Uterus (tissue), 4 donors: Measurements from ENCODE around the gene LY9. TPM values are rescaled to one million over a fixed set of nuclear protein-coding genes. Genes with fewer than 3 reads are reported as not detected.

Experiments used
- DNase-seq, 2 donors: peaks; one replicate each; pipeline ENCODE4 v3.0.0-alpha.2; 2019 to 2020
- H3K27ac ChIP-seq, 2 donors: fragments of 200-600 bp; sonication (generic); 1 replicate in 1 of 2; 2 replicates in 1 of 2; pipeline ENCODE4 v1.5.1; 2016 to 2018
- H3K27me3 ChIP-seq, 2 donors: fragments of 200-600 bp; sonication (generic); one replicate each; pipeline ENCODE4 v1.5.1; 2018 to 2019; ENCODE audit warnings: control low read depth in 1 of 2
- H3K36me3 ChIP-seq, 2 donors: fragments of 200-600 bp; sonication (generic); one replicate each; pipeline ENCODE4 v1.5.1; 2019; ENCODE audit warnings: control low read depth in 1 of 2
- H3K4me1 ChIP-seq, 2 donors: fragments of 200-600 bp; sonication (generic); one replicate each; pipeline ENCODE4 v1.5.1; 2018 to 2019; ENCODE audit warnings: control low read depth in 1 of 2
- H3K4me3 ChIP-seq, 2 donors: fragments of 200-600 bp; sonication (generic); 1 replicate in 1 of 2; 2 replicates in 1 of 2; pipeline ENCODE4 v1.5.1; 2018 to 2019; ENCODE audit warnings: mild to moderate bottlenecking in 1 of 2
- H3K9me3 ChIP-seq, 2 donors: fragments of 200-600 bp; sonication (generic); one replicate each; pipeline ENCODE4 v1.5.1; 2019; ENCODE audit warnings: control low read depth in 1 of 2
- POLR2A ChIP-seq, 2 donors: fragments of 450-650 bp; IDR thresholded peaks; one replicate each; pipeline ENCODE4 v1.6.1; 2016; ENCODE audit warnings: antibody characterized with exemption in 2 of 2, mild to moderate bottlenecking in 1 of 2, moderate library complexity in 1 of 2
- intact Hi-C: fragments of 100-400 bp; cut with DNase I; formaldehyde crosslinking; loops from one replicate; pipeline ENCODE4 v1.15.1; 2023; ENCODE audit warnings: low total_unique reads
- total RNA-seq, 4 donors: library from RNA; depleted of rRNA in 3 of 4; stranded (reverse); fragments of >200 nt in 3 of 4; gene quantifications; one replicate each; pipeline versions ENCODE4 v1.1.0 to v1.2.4, GENCODE V29; 2014 to 2023
- TF ChIP-seq, protein P1 (sequence below), 4 experiments: fragments of 200-600 bp in 2 of 4; fragments of 450-650 bp in 2 of 4; sonication (generic) in 2 of 4; IDR thresholded peaks; one replicate each; pipeline ENCODE4 v1.5.1; 2016 to 2019; ENCODE audit warnings: antibody characterized with exemption in 4 of 4, mild to moderate bottlenecking in 2 of 4, moderate library complexity in 1 of 4
- donor health status: DM: yes; HTN: yes; CAD: no.

The LY9 gene
- total RNA-seq, 4 donors from 2014 or later: 0.35 to 0.70 TPM; not detected in 2

DNA sequence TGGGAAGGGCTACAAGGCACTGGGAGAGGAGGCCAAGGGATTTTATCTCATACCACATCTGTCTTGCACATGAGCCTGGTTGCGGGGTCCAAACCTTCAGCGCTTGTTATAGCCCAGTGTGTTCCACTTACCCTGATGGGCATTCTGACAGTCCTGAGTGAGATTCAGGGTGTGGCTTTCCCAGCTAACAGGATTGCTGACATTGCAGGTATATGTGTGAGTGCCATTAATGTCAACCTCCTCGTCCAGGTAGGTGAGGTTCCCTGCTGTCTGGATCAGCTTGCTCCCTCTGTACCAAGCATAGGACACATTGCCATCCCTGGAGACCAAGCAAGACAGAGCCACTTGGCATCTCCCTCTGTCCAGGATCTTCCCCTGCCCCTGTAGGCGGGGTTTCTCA lies 45.1 kb downstream of the LY9 start:
- Histone ChIP-seq H3K27ac (no peak overlapping the region), H3K36me3 (no peaks in the 10 kb centered on the region), H3K4me1 (no peaks in the 10 kb centered on the region), H3K27me3 (no peaks in the 10 kb centered on the region), H3K9me3 (no peaks in the 10 kb centered on the region), H3K4me3 (no peak overlapping the region)
- no peak for TF ChIP-seq POLR2A (IDR thresholded peaks at IDR 0.05)
- TF ChIP-seq, protein P1, sequence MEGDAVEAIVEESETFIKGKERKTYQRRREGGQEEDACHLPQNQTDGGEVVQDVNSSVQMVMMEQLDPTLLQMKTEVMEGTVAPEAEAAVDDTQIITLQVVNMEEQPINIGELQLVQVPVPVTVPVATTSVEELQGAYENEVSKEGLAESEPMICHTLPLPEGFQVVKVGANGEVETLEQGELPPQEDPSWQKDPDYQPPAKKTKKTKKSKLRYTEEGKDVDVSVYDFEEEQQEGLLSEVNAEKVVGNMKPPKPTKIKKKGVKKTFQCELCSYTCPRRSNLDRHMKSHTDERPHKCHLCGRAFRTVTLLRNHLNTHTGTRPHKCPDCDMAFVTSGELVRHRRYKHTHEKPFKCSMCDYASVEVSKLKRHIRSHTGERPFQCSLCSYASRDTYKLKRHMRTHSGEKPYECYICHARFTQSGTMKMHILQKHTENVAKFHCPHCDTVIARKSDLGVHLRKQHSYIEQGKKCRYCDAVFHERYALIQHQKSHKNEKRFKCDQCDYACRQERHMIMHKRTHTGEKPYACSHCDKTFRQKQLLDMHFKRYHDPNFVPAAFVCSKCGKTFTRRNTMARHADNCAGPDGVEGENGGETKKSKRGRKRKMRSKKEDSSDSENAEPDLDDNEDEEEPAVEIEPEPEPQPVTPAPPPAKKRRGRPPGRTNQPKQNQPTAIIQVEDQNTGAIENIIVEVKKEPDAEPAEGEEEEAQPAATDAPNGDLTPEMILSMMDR (IDR thresholded peaks at IDR 0.05): no peak
- no peak for DNase-seq
- intact Hi-C loops: no loop called here

DNA sequence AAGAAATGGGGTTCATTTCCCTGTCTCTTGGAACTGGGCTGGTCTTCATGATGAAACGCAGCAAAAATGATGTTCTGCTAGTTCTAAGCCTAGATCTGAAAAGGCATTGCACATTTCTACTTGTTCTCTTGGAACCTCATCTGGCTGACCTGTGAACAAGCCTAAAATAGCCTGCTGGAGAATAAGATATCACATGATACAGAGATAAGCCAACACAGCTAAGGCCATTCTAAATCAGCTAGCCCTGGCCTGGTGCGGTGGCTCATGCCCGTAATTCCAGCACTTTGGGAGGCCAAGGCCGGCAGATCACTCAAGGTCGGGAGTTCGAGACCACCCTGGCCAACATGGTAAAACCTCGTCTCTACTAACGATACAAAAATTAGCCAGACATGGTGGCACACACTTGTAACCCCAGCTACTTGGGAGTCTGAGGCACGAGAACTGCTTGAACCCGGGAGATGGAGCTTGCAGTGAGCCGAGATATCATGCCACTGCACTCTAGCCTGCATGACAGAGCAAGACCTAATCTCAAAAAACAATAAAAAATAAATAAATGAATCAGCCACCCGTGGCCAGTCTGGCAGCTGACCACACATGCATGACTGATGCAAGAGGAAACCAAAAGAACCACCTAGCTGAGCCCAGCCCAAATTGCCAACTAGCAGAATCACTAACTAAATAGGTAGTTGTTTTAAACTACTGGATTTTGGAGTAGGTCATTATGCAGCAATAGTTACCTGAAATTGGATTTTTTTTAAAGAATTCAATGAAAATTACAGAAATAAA lies 48.7 kb downstream of the LY9 start:
- Histone ChIP-seq H3K9me3 (no peaks in the 10 kb centered on the region), H3K27me3 (no peaks in the 10 kb centered on the region), H3K4me3 (no peak overlapping the region), H3K4me1 (no peaks in the 10 kb centered on the region), H3K36me3 (no peaks in the 10 kb centered on the region), H3K27ac (no peak overlapping the region)
- intact Hi-C loops: no loop called here
- TF ChIP-seq, protein P1 (IDR thresholded peaks at IDR 0.05): no peak
- no peak for TF ChIP-seq POLR2A (IDR thresholded peaks at IDR 0.05)
- no peak for DNase-seq

DNA sequence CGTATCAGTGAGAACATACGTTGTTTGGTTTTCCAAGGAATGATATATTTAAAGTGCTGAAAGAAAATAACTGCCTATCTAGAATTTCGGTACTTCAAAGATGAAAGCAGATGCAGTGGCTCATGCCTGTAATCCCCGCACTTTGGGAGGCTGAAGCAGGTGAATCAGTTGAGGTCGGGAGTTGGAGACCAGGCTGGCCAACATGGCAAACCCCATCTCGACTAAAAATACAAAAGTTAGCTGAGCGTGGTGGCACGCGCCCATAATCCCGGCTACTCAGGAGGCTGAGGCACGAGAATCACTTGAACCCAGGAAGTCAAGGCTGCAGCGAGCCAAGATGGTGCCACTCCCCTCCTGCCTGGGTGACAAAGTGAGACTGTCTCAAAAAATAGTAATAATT lies 50.3 kb downstream of the LY9 start:
- Histone ChIP-seq H3K27me3 (no peaks in the 10 kb centered on the region), H3K27ac (no peak overlapping the region), H3K4me1 (no peaks in the 10 kb centered on the region), H3K36me3 (no peaks in the 10 kb centered on the region), H3K4me3 (no peak overlapping the region), H3K9me3 (no peaks in the 10 kb centered on the region)
- intact Hi-C loops: no loop called here
- TF ChIP-seq, protein P1 (IDR thresholded peaks at IDR 0.05): no peak
- TF ChIP-seq POLR2A (IDR thresholded peaks at IDR 0.05): no peak
- no peak for DNase-seq

DNA sequence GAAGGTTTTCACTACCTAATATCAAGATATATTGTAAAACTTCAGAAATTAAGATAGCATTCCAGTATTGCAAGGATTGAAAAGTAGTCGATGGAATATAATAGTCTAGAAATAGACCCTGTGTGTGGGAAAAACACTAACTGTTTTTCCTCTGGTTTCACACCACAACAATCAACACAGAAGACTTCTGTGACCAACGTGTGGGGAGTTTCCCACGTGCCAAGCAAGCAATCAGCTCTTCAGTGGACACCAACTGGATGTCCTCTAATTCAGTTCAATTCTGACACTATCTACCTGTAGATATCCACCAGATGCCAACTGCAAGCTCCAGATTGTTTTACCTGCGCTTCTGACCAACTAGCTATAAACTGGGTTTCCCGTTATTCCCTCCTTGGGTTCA lies 54.6 kb downstream of the LY9 start:
- Histone ChIP-seq H3K4me3 (no peak overlapping the region), H3K4me1 (no peaks in the 10 kb centered on the region), H3K27ac (no peak overlapping the region), H3K36me3 (no peaks in the 10 kb centered on the region), H3K9me3 (no peaks in the 10 kb centered on the region), H3K27me3 (no peaks in the 10 kb centered on the region)
- intact Hi-C loops: no loop called here
- no peak for TF ChIP-seq POLR2A (IDR thresholded peaks at IDR 0.05)
- TF ChIP-seq, protein P1 (IDR thresholded peaks at IDR 0.05): no peak
- no peak for DNase-seq

DNA sequence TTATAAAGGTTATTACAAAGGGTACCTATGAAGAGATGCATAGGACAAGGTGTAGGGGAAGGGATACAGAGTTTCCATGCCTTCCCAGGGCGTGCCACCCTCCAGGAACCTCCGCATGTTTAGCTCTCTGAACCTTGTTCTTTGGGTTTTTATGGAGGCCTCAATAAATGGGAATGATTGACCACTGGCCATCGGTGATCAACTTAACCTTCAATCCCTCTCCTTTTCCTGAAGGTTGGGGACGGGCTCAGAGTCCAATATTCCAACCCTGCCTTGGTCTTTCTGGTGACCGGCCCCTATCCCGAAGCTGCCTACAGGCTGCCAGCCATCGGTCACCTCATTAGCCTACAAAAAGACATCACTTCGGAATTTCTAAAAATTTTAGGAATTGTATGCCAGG lies 55.0 kb downstream of the LY9 start:
- Histone ChIP-seq H3K4me3 (no peak overlapping the region), H3K36me3 (no peaks in the 10 kb centered on the region), H3K4me1 (no peaks in the 10 kb centered on the region), H3K9me3 (no peaks in the 10 kb centered on the region), H3K27ac (no peak overlapping the region), H3K27me3 (no peaks in the 10 kb centered on the region)
- intact Hi-C loops: no loop called here
- no peak for DNase-seq
- TF ChIP-seq, protein P1 (IDR thresholded peaks at IDR 0.05): no peak
- TF ChIP-seq POLR2A (IDR thresholded peaks at IDR 0.05): no peak
